A673 (cell line): ENCODE measurements around the gene MAN1C1. TPM values are rescaled to one million over a fixed set of nuclear protein-coding genes. Genes with fewer than 3 reads are reported as not detected.

Source experiments
- BruUV-seq: library from RNA; stranded (reverse); fragments of 400-500 nt; replicated peaks from 2 replicates; lab custom pipeline; 2021; lab: Mats Ljungman, UMichigan
- CTCF ChIA-PET: fragments of 300-600 bp; sonication (Branson Sonifier 250); formaldehyde crosslinking; loops from one replicate; lab custom pipeline; 2022; ENCODE audit warnings: antibody characterized with exemption; lab: Charles Lee
- POLR2A ChIA-PET: fragments of 300-600 bp; sonication (Branson Sonifier 250); formaldehyde crosslinking; loops from one replicate; lab custom pipeline; 2022; ENCODE audit warnings: antibody characterized with exemption; ENCODE audit not compliant: low non-redundant PET; lab: Charles Lee
- DNase-seq: peaks from one replicate; pipeline ENCODE4 v3.0.0-alpha.2; 2015; ENCODE audit warnings: low spot score
- H3K27ac ChIP-seq: fragments of 200-600 bp; sonication (generic); 2 replicates; pipeline ENCODE4 v1.5.1; 2016; ENCODE audit warnings: mixed run types, low read depth, mild to moderate bottlenecking, mixed read lengths, antibody characterized with exemption, low read length; ENCODE audit not compliant: poor library complexity, severe bottlenecking
- H3K27me3 ChIP-seq: fragments of 200-600 bp; sonication (generic); replicated peaks from 2 replicates; pipeline ENCODE4 v1.6.1; 2017; ENCODE audit warnings: mixed run types, low read depth, mild to moderate bottlenecking, mixed read lengths, antibody characterized with exemption, low read length; ENCODE audit not compliant: insufficient read depth, poor library complexity
- H3K36me3 ChIP-seq: fragments of 200-600 bp; sonication (generic); 2 replicates; pipeline ENCODE4 v1.6.1; 2016; ENCODE audit warnings: mixed run types, mild to moderate bottlenecking, mixed read lengths, antibody characterized with exemption, low read length; ENCODE audit not compliant: insufficient read depth, poor library complexity, severe bottlenecking
- H3K4me1 ChIP-seq: fragments of 200-600 bp; sonication (generic); 2 replicates; pipeline ENCODE4 v1.6.1; 2017; ENCODE audit warnings: mixed run types, mild to moderate bottlenecking, mixed read lengths, antibody characterized with exemption, low read length; ENCODE audit not compliant: insufficient read depth, poor library complexity, severe bottlenecking
- H3K4me3 ChIP-seq: fragments of 200-600 bp; sonication (generic); 2 replicates; pipeline ENCODE4 v1.5.1; 2016; ENCODE audit warnings: low read depth, mixed run types, mild to moderate bottlenecking, mixed read lengths, low read length; ENCODE audit not compliant: poor library complexity, severe bottlenecking
- H3K9me3 ChIP-seq: fragments of 200-600 bp; sonication (generic); 2 replicates; pipeline ENCODE4 v1.6.1; 2016; ENCODE audit warnings: mixed run types, low read depth, mild to moderate bottlenecking, mixed read lengths, antibody characterized with exemption, low read length; ENCODE audit not compliant: poor library complexity, severe bottlenecking
- CTCF ChIP-seq: fragments of 300-800, 200-600 bp; sonication (generic); conservative IDR thresholded peaks from 2 replicates; pipeline ENCODE4 v1.5.1; 2017; ENCODE audit warnings: low read depth, mild to moderate bottlenecking, antibody characterized with exemption, low read length, moderate library complexity, mixed read lengths
- EZH2 ChIP-seq: fragments of 200-600 bp; sonication (generic); IDR thresholded peaks from 2 replicates; pipeline ENCODE4 v1.6.1; 2017; ENCODE audit warnings: borderline replicate concordance, low read depth, mild to moderate bottlenecking, mixed read lengths, antibody characterized with exemption, low read length; ENCODE audit not compliant: poor library complexity, severe bottlenecking
- intact Hi-C: fragments of 100-400 bp; cut with micrococcal nuclease; formaldehyde crosslinking; loops from one replicate; pipeline ENCODE4 v1.10.0; 2022; ENCODE audit not compliant: unreplicated experiment
- total RNA-seq: library from RNA; stranded (reverse); gene quantifications from 2 replicates; pipeline ENCODE4 v1.2.3, GENCODE V29; 2021

Gene MAN1C1
- total RNA-seq, 1 experiment from 2014 or later: 0.21 TPM

- ChIA-PET CTCF (no interaction called here), POLR2A (no interaction called here)
- H3K36me3 ChIP-seq: no peaks in the 10 kb centered on the region
- H3K4me1 ChIP-seq: peaks cover 2% of the 10 kb centered on the region
- H3K9me3 ChIP-seq: no peaks in the 10 kb centered on the region
- no TSS peak for BruUV-seq
- no peak for TF ChIP-seq EZH2
- no peak for TF ChIP-seq CTCF
- H3K27me3 ChIP-seq: no peaks in the 10 kb centered on the region
- no peak overlapping the region for H3K4me3 ChIP-seq
- no peak overlapping the region for H3K27ac ChIP-seq
- DNase-seq: no peak
- intact Hi-C loops: no loop called here
Measured at GRCh38 chr1:25571522-25571970, 45.0 kb upstream of the MAN1C1 start.

- ChIA-PET CTCF (interaction anchor here (0.7 kb wide), 2 partner anchors 16 to 221 kb away, joined by 3 to 4 read pairs; no protein-coding TSS in a partner anchor), POLR2A (no interaction called here)
- Histone ChIP-seq H3K9me3 (no peaks in the 10 kb centered on the region), H3K27ac (no peak overlapping the region), H3K36me3 (no peaks in the 10 kb centered on the region), H3K4me1 (peaks cover 2% of the 10 kb centered on the region), H3K4me3 (no peak overlapping the region), H3K27me3 (no peaks in the 10 kb centered on the region)
- DNase-seq: no peak
- TF ChIP-seq EZH2 (no peak), CTCF (no peak)
- intact Hi-C loops: no loop called here
- no TSS peak for BruUV-seq
Measured at GRCh38 chr1:25572107-25572506, 44.5 kb upstream of the MAN1C1 start.

DNA sequence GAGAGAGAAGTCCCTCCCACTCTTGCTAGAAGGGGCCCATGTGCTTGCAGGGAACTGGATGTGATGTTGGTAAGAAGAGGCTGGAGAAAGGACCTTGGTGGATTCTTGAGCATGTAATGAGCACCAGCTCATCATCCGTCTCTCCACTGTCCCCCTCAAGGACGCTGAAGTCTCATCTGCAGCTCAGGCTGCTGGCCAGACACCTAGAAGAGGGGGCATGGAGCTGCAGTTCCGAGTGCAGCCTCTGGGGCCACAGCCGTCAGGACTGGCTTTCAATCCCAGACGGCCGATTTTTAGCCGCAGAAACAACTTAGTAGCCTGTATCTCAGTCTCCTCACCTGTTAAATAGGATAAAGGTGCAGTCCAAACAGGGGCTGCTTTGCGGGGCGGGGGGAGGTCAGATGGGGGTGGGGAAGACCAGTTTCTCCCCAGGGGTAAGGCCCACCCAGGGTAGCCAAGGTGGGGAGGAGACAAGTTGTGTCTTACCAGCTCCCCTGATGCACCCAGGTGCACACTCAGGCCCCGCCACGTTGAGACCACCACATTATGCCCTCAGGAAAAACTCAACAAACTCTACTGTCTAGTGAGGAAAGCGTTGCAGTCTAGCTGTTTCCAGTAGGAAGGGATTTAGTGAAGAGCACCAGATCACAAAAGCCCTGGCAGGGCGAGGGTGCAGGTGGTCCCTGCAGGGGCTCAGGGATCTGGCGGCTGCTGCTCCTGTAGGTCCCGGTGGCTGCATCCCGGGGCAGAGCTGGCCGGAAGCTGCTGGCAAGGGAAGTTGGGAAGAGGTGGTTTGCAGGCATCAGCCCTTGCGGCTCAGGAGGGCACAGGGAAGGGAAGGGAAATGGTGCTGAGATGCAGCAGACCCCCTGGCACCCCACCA is 43.6 kb upstream of the MAN1C1 start:
- no TSS peak for BruUV-seq
- DNase-seq: peak; percentile 47
- H3K27ac ChIP-seq: no peak overlapping the region
- ChIA-PET CTCF (interaction anchor here (0.6 to 0.7 kb wide), 3 partner anchors 17 to 576 kb away, joined by 3 to 7 read pairs (median 4); no protein-coding TSS in a partner anchor), POLR2A (no interaction called here)
- H3K4me3 ChIP-seq: no peak overlapping the region
- peak; percentile 65 for TF ChIP-seq CTCF
- TF ChIP-seq EZH2: no peak
- H3K36me3 ChIP-seq: no peaks in the 10 kb centered on the region
- no peaks in the 10 kb centered on the region for H3K9me3 ChIP-seq
- H3K27me3 ChIP-seq: no peaks in the 10 kb centered on the region
- intact Hi-C loops: no loop called here
- H3K4me1 ChIP-seq: no peaks in the 10 kb centered on the region
